ENCODE measurements around the gene STAT3.
A peak's percentile ranks its signal among the peaks of the same experiment; 100 is the strongest.
"Not testable (repeated sequence)": the region's sequence is repeated elsewhere in the genome, so short reads cannot be mapped to it uniquely, and the experiment has no call there.

STAT3 gene

DNA sequence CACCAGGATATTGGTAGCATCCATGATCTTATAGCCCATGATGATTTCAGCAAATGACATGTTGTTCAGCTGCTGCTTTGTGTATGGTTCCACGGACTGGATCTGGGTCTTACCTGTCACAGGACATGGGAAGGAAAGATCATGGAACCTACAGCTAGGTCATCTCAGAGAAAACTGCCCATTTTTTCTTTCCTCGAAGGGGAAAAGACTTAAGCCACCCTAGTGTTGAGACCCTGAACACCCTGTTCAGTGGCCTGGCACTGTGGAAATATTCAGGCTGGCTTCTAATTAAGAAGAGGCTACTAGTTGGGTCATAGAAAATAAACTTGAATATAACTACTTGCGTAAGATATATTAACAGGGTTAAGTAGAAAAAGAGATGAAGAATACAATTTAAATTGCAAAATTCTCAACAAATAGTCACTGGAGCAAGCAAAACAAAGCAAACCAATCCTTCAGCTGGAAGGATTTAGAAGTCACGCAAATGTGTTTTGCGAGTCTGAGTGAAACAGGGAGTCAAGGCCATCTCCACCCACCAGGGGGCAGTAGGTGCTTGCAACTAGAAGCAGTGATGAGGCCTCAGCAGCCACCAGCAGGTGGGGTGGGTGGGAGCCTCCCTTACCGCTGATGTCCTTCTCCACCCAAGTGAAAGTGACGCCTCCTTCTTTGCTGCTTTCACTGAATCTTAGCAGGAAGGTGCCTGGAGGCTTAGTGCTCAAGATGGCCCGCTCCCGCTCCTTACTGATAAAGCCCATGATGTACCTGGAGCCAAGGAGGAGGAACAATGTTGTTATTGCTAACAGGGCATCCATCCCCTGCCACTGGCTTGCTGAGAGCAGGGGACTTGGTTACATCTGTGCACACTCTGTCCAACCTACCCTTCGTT, 65.6 kb downstream of the STAT3 start:
- intact Hi-C loops (cut with DNase I) = loop anchor here (1.0 to 5.0 kb wide), 2 partner anchors 84 to 205 kb away; no protein-coding TSS in a partner anchor

GRCh38 chr17:42321555-42321954, 66.7 kb downstream of the STAT3 start:
- intact Hi-C loops (cut with DNase I) = loop anchor here (5.0 kb wide), 1 partner anchor 206 kb away; no protein-coding TSS in a partner anchor
- DNase-seq = no peak

More for the DNA sequence above, 65.6 kb downstream of the STAT3 start:
- DNase-seq = peak; percentile 85 to 98 (median 93)

DNA sequence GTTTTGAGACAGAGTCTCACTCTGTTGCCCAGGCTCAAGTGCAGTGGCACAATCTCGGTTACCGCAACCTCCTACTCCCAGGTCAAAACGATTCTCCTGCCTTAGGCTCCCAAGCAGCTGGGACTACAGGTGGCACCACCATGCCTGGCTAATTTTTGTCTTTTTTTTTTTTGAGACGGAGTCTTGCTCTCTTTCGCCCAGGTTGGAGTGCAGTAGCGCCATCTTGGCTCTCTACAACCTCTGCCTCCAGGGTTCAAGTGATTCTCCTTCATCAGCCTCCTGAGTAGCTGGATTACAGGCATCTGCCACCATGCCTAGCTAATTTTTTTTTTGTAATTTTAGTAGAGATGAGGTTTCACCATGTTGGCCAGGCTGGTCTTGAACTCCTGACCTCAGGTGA, 70.3 kb downstream of the STAT3 start:
- peak in 1 of 10 donors; percentile 16 for DNase-seq
- intact Hi-C loops (cut with DNase I) = not testable (repeated sequence)

DNA sequence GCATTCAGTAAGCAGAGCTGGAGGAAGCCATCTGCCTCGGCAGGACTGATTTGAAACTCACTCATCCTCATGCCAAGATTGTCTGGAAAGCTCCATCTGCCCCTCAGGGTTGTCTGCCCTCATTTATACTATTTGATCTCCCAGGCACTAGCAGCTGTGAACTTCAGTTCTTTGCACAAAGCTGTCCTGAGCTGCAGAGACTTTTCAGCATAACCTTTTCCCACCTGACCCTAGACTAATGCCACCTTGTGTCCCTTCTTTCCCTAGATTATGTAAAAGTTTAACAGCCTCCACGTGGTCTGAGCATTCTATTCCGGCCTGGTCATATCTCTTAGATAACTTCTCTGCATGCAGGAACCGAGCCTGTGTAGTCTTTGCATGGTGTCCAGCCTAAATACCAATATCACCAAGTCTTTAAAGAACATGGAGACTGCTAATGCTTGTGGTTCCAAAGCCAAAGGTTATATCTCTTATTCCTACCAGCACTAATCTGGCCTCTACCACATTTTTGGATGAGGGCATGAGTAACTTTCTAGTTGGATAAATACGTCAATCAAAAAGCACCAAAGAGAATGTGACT, 70.9 kb downstream of the STAT3 start:
- intact Hi-C loops (cut with DNase I) = no loop called here
- DNase-seq = peak in 1 of 10 donors; percentile 3

- DNase-seq = peak in 1 of 10 donors; percentile 9
- intact Hi-C loops (cut with DNase I) = no loop called here
Measured at GRCh38 chr17:42316755-42317154, 71.5 kb downstream of the STAT3 start.

- peak in 1 of 10 donors; percentile 13 for DNase-seq
- intact Hi-C loops (cut with DNase I) = no loop called here
Measured at GRCh38 chr17:42315402-42316156, 72.7 kb downstream of the STAT3 start.

GRCh38 chr17:42313773-42314566, 74.3 kb downstream of the STAT3 start:
- intact Hi-C loops (cut with DNase I) = loop anchor here (5.0 kb wide), 1 partner anchor 208 kb away; no protein-coding TSS in a partner anchor
- DNase-seq = peak in 1 of 10 donors; percentile 23

DNA sequence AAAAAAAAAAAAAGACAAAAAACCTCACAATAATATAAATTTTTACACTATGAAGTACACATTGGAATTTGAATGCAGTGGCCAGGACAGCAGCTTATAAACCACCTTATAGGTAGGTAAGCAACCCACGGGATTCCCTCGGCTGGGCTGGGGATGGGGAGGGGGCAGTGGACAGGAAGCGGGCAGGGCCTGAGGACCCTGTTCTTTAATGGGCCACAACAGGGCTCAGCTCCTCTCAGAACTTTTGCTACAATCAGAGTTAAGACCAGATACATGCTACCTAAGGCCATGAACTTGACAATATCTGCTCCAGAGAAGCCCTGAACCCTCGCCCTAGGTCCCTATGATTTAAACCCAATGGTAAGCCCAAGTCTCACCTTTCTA, 74.9 kb downstream of the STAT3 start:
- intact Hi-C loops (cut with DNase I) = loop anchor here (5.0 kb wide), 1 partner anchor 209 kb away; no protein-coding TSS in a partner anchor
- DNase-seq = peak in 1 of 10 donors; percentile 24

- intact Hi-C loops (cut with DNase I) = loop anchor here (5.0 kb wide), 1 partner anchor 210 kb away; no protein-coding TSS in a partner anchor
- peak; percentile 76 to 97 (median 86) for DNase-seq
Measured at GRCh38 chr17:42312285-42313130, 75.7 kb downstream of the STAT3 start.

DNA sequence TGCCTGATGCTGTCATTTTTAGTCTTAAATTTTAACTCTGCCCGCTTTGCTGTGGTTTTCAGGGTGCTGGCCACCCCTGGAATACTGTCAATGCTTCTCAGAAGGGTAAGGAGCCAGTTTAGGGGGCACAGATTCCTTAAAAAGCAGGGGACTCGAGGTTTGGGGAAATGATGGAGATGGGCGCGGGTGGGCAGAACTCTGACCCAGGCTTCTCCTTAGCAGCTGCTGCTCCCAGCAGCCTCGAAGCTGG, 76.3 kb downstream of the STAT3 start:
- intact Hi-C loops (cut with DNase I) = loop anchor here (5.0 kb wide), 1 partner anchor 210 kb away; no protein-coding TSS in a partner anchor
- DNase-seq = no peak

GRCh38 chr17:42311240-42312034, 76.8 kb downstream of the STAT3 start:
- peak in 7 of 10 donors; percentile 34 to 90 (median 54) for DNase-seq
- intact Hi-C loops (cut with DNase I) = loop anchor here (5.0 kb wide), 1 partner anchor 211 kb away; no protein-coding TSS in a partner anchor

GRCh38 chr17:42310787-42311215, 77.4 kb downstream of the STAT3 start:
- peak in 1 of 10 donors; percentile 31 for DNase-seq
- intact Hi-C loops (cut with DNase I) = loop anchor here (5.0 kb wide), 1 partner anchor 212 kb away; no protein-coding TSS in a partner anchor

GRCh38 chr17:42309986-42310786, 78.1 kb downstream of the STAT3 start:
- DNase-seq = peak in 1 of 10 donors; percentile 51
- intact Hi-C loops (cut with DNase I) = loop anchor here (5.0 kb wide), 1 partner anchor 212 kb away; no protein-coding TSS in a partner anchor

GRCh38 chr17:42309142-42309541, 79.1 kb downstream of the STAT3 start:
- DNase-seq = peak in 1 of 10 donors; percentile 9
- intact Hi-C loops (cut with DNase I) = no loop called here

GRCh38 chr17:42308446-42308845, 79.8 kb downstream of the STAT3 start:
- DNase-seq = peak in 1 of 10 donors; percentile 8
- intact Hi-C loops (cut with DNase I) = no loop called here

DNA sequence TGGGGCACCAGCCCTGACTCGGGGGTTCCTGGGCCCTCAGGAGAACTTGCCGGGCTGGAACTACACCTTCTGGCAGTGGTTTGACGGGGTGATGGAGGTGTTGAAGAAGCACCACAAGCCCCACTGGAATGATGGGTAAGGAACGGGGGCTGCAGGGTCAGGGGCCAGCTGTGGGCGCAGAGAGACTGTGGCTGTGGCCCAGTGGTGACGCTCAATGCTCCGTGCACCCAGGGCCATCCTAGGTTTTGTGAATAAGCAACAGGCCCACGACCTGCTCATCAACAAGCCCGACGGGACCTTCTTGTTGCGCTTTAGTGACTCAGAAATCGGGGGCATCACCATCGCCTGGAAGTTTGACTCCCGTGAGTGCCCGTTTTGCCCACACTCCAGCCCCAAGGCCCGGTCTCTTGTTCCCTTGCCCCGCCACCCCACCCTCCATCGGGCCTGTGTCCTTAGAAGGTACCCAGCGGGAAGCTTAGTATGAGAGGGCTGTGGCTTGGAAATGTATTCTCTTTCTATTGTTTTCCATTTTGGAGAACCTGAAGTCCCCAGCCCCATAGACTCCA, 80.8 kb downstream of the STAT3 start:
- intact Hi-C loops (cut with DNase I) = no loop called here
- DNase-seq = peak in 1 of 10 donors; percentile 64

GRCh38 chr17:42306385-42306667, 81.9 kb downstream of the STAT3 start:
- intact Hi-C loops (cut with DNase I) = no loop called here
- peak in 1 of 10 donors; percentile 11 for DNase-seq
